NB4 (cell line): ENCODE results near the gene ACCS.

Source experiments
- MAX ChIP-seq: IDR thresholded peaks from 2 replicates; pipeline ENCODE4 v1.6.1; 2011; ENCODE audit warnings: low read depth, low read length
- POLR2A ChIP-seq: IDR thresholded peaks from 2 replicates; pipeline ENCODE4 v1.6.1; 2011; ENCODE audit warnings: mild to moderate bottlenecking; ENCODE audit not compliant: insufficient read length; ENCODE audit errors: extremely low read depth
- TF ChIP-seq, protein P1 (sequence below): IDR thresholded peaks from one replicate; pipeline ENCODE4 v1.5.1; 2012; ENCODE audit warnings: low read depth, low read length

- TF ChIP-seq, protein P1, sequence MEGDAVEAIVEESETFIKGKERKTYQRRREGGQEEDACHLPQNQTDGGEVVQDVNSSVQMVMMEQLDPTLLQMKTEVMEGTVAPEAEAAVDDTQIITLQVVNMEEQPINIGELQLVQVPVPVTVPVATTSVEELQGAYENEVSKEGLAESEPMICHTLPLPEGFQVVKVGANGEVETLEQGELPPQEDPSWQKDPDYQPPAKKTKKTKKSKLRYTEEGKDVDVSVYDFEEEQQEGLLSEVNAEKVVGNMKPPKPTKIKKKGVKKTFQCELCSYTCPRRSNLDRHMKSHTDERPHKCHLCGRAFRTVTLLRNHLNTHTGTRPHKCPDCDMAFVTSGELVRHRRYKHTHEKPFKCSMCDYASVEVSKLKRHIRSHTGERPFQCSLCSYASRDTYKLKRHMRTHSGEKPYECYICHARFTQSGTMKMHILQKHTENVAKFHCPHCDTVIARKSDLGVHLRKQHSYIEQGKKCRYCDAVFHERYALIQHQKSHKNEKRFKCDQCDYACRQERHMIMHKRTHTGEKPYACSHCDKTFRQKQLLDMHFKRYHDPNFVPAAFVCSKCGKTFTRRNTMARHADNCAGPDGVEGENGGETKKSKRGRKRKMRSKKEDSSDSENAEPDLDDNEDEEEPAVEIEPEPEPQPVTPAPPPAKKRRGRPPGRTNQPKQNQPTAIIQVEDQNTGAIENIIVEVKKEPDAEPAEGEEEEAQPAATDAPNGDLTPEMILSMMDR, result no peak
- TF ChIP-seq POLR2A (no peak), MAX (no peak)
Measured at GRCh38 chr11:44130751-44131150, 64.7 kb downstream of the ACCS start.
